Fibroblast of lung (primary cell): ENCODE measurements around the gene HUS1. TPM values are rescaled to one million over a fixed set of nuclear protein-coding genes. Genes with fewer than 3 reads are reported as not detected.

Experiments
- DNase-seq, 2 donors: peaks; one replicate each; pipeline versions ENCODE4 v3.0.0 to v3.0.0-alpha.2; 2010; ENCODE audit warnings: low read depth in 2 of 2
- H2AFZ ChIP-seq: 2 replicates; pipeline ENCODE4 v1.5.1; 2012; ENCODE audit warnings: low read length, control low read depth, inconsistent platforms
- H3K27ac ChIP-seq: 2 replicates; pipeline ENCODE4 v1.5.1; 2011; ENCODE audit warnings: low read length, control low read depth; ENCODE audit not compliant: insufficient read depth
- H3K27me3 ChIP-seq: 2 replicates; pipeline ENCODE4 v1.5.1; 2011; ENCODE audit warnings: mild to moderate bottlenecking, low read length; ENCODE audit not compliant: control insufficient read depth, insufficient read depth
- H3K36me3 ChIP-seq: 2 replicates; pipeline ENCODE4 v1.5.1; 2011; ENCODE audit warnings: low read length; ENCODE audit not compliant: control insufficient read depth, insufficient read depth
- H3K4me1 ChIP-seq: 2 replicates; pipeline ENCODE4 v1.5.1; 2011; ENCODE audit warnings: low read length; ENCODE audit not compliant: control insufficient read depth, insufficient read depth; ENCODE audit errors: extremely low read depth
- H3K4me2 ChIP-seq: 2 replicates; pipeline ENCODE4 v1.5.1; 2011; ENCODE audit warnings: low read length, control low read depth; ENCODE audit not compliant: insufficient read depth; ENCODE audit errors: extremely low read depth
- H3K4me3 ChIP-seq, 4 experiments: fragments of 200-600 bp in 1 of 4; sonication (generic) in 1 of 4; replicated peaks in 1 of 4; 2 replicates each; pipeline ENCODE4 v1.5.1; 2011 to 2016; ENCODE audit warnings: low read length in 4 of 4, low read depth in 3 of 4, mild to moderate bottlenecking in 3 of 4, control low read depth in 2 of 4, inconsistent platforms in 1 of 4, mixed read lengths in 1 of 4; ENCODE audit not compliant: insufficient read depth in 1 of 4; ENCODE audit errors: control extremely low read depth in 1 of 4
- H3K79me2 ChIP-seq: 2 replicates; pipeline ENCODE4 v1.5.1; 2012; ENCODE audit warnings: mild to moderate bottlenecking, low read length, inconsistent platforms; ENCODE audit not compliant: control insufficient read depth, insufficient read depth
- H3K9ac ChIP-seq: 2 replicates; pipeline ENCODE4 v1.5.1; 2011; ENCODE audit warnings: mild to moderate bottlenecking, low read length, control low read depth; ENCODE audit not compliant: insufficient read depth
- H3K9me3 ChIP-seq: 2 replicates; pipeline ENCODE4 v1.5.1; 2012; ENCODE audit warnings: low read depth, low read length; ENCODE audit not compliant: control insufficient read depth, insufficient read depth
- H4K20me1 ChIP-seq: 2 replicates; pipeline ENCODE4 v1.5.1; 2011; ENCODE audit warnings: low read length; ENCODE audit not compliant: control insufficient read depth, insufficient read depth; ENCODE audit errors: extremely low read depth
- EZH2 ChIP-seq: IDR thresholded peaks from 2 replicates; pipeline ENCODE4 v1.5.1; 2012; ENCODE audit warnings: low read length, control low read depth, mild to moderate bottlenecking; ENCODE audit errors: missing control alignments
- polyA plus RNA-seq, 2 donors: library from polyadenylated mRNA; depleted of rRNA in 1 of 2; stranded (reverse) in 1 of 2; unstranded in 1 of 2; fragments of >200 nt; gene quantifications; 2 replicates each; pipeline ENCODE4 v1.2.1, GENCODE V29; 2011 to 2012; ENCODE audit warnings: missing spikeins in 1 of 2
- total RNA-seq: library from RNA; depleted of rRNA; stranded (reverse); fragments of >200 nt; gene quantifications from 2 replicates; pipeline ENCODE4 v1.2.1, GENCODE V29; 2014
- TF ChIP-seq, protein P1 (sequence below), 2 donors: IDR thresholded peaks in 1 of 2; conservative IDR thresholded peaks in 1 of 2; 1 replicate in 1 of 2; 2 replicates in 1 of 2; pipeline ENCODE4 v1.5.1; 2011 to 2012; ENCODE audit warnings: low read length in 2 of 2, control low read depth in 1 of 2, inconsistent platforms in 1 of 2, low read depth in 1 of 2, mild to moderate bottlenecking in 1 of 2

Gene HUS1
- total and polyA plus RNA-seq, 2 donors (not counting 1 experiment from before 2014, with no cell fraction given): 14.2 to 29.4 TPM

DNA sequence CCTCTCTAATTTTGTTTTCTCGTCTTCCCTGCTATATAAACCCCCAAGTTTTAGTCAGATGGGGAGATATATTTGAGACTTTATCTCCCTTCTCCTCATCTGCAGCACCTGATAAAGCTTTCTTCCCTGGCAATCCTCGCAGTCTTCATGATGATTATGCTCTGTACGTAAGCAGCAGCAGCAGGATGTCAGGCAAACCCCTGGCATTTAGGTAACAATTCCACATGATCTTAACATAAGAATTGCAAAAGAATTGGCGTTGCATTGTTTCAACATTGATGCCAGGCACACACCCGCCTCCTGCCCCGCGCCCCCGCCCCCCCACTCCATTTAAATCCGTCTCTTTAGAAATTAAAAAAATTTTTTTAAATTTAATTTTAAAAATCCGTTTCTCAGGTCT is 37.3 kb downstream of the HUS1 start:
- no peaks in the 10 kb centered on the region for H3K36me3 ChIP-seq

DNA sequence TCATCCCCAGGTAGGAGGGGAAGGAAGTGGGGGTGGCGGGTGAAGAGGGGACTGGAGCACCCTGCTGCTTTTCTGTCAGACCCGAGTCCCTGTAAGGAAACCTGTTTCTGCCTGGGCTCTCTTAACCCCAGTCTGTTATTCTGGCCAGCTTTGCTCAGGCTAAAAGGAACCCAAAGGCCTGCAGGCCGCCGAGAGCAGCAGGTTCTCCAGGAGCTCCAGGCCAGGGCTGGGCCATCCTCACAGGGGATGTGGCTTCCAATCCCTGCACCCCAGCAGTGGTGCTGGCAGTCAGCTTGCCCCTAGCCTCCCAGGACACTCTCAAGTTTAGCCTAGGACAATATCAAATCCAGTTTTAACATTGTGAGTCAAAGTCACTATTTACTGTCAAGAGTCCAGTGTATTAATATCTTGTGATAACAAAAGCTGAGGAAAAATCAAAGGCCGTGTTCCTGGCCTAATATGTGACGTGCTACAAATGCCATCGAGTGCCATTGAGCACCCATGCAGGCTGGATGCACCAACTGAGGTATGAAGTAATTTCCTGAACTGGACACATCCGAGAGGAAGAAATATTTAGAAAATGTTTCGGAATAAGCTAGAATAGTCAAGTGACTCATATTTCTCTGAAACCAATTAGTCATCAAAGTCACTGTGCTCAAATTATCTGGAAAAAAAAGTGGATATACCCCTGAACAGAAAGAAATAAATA is 38.1 kb downstream of the HUS1 start:
- no peaks in the 10 kb centered on the region for H4K20me1 ChIP-seq
- peak overlapping the region; percentile 79 for H3K27ac ChIP-seq
- H3K27me3 ChIP-seq: no peaks in the 10 kb centered on the region
- TF ChIP-seq EZH2: no peak
- TF ChIP-seq, protein P1, sequence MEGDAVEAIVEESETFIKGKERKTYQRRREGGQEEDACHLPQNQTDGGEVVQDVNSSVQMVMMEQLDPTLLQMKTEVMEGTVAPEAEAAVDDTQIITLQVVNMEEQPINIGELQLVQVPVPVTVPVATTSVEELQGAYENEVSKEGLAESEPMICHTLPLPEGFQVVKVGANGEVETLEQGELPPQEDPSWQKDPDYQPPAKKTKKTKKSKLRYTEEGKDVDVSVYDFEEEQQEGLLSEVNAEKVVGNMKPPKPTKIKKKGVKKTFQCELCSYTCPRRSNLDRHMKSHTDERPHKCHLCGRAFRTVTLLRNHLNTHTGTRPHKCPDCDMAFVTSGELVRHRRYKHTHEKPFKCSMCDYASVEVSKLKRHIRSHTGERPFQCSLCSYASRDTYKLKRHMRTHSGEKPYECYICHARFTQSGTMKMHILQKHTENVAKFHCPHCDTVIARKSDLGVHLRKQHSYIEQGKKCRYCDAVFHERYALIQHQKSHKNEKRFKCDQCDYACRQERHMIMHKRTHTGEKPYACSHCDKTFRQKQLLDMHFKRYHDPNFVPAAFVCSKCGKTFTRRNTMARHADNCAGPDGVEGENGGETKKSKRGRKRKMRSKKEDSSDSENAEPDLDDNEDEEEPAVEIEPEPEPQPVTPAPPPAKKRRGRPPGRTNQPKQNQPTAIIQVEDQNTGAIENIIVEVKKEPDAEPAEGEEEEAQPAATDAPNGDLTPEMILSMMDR (conservative IDR thresholded peaks at IDR 0.05 in 1 of 2, IDR thresholded peaks at IDR 0.05 in 1 of 2; ENCODE audit: low read depth in 1 of 2, low read length in 2 of 2): no peak
- H3K79me2 ChIP-seq: no peaks in the 10 kb centered on the region
- H3K4me1 ChIP-seq: peaks cover 20% of the 10 kb centered on the region
- no peak overlapping the region for H3K4me3 ChIP-seq
- peak overlapping the region; percentile 29 for H3K9ac ChIP-seq
- H3K36me3 ChIP-seq: no peaks in the 10 kb centered on the region
- peak overlapping the region; percentile 11 for H3K4me2 ChIP-seq
- DNase-seq: peak; percentile 62 to 91
- H3K9me3 ChIP-seq: no peaks in the 10 kb centered on the region
- H2AFZ ChIP-seq: no peak overlapping the region

More for the DNA sequence above, 37.3 kb downstream of the HUS1 start:
- Histone ChIP-seq H4K20me1 (no peaks in the 10 kb centered on the region), H3K27me3 (no peaks in the 10 kb centered on the region), H2AFZ (no peak overlapping the region), H3K4me1 (peaks cover 20% of the 10 kb centered on the region), H3K9ac (no peak overlapping the region), H3K27ac (peak overlapping the region; percentile 79), H3K4me3 (no peak overlapping the region), H3K79me2 (no peaks in the 10 kb centered on the region), H3K4me2 (no peak overlapping the region), H3K9me3 (no peaks in the 10 kb centered on the region)
- no peak for TF ChIP-seq EZH2
- TF ChIP-seq, protein P1 (conservative IDR thresholded peaks at IDR 0.05 in 1 of 2, IDR thresholded peaks at IDR 0.05 in 1 of 2; ENCODE audit: low read depth in 1 of 2, low read length in 2 of 2): no peak
- peak in 1 of 2 donors; percentile 41 for DNase-seq

DNA sequence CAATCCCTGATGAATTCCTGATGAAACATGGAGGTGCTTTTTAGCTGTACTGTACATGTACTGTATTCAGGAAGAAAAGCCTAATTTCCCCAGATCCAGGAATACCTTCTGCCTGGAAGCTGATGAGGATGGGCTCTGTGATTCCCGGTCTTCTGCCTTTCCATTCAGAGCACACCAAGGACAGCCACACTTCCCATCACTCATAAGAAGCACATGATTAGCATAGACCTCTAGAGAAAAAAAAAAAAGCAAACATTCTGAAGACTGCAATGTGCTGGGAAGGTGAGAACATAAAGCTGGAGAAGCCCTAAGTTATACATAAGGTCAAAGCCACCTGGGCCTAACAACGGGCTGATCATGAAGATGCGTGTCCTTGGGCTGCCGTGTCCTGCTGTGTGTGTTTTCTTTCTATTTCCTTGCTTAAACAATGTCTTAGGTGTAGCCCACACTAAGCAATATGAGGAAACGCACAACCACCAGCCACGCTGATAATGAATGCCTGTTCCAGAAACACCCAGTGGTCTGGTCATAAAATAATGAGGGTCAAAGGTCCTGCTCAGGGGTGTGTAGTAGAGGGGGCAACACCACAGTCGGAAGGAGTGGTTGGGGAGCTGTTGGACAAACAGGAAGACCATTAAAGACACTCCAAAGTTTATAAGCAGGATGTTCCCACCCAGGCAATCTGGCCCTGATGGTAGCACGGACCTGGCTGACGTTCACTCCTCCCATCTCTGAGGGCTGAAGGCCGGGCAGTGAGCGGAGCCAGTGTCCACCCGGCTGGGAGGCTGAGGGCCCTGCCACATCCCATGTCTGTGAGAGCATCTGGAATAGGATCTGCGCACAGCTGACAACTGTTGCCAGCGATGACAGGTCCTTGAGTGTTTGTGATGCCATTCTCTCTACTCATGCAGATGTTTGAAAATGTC is 39.1 kb downstream of the HUS1 start:
- H3K27ac ChIP-seq: peak overlapping the region; percentile 79
- H3K9me3 ChIP-seq: no peaks in the 10 kb centered on the region
- H3K27me3 ChIP-seq: no peaks in the 10 kb centered on the region
- peak; percentile 54 to 65 for DNase-seq
- peak overlapping the region; percentile 7 for H3K4me2 ChIP-seq
- no peak overlapping the region for H3K9ac ChIP-seq
- peaks cover 20% of the 10 kb centered on the region for H3K4me1 ChIP-seq
- H3K4me3 ChIP-seq: no peak overlapping the region
- H2AFZ ChIP-seq: no peak overlapping the region
- no peaks in the 10 kb centered on the region for H3K79me2 ChIP-seq
- no peaks in the 10 kb centered on the region for H3K36me3 ChIP-seq
- H4K20me1 ChIP-seq: no peaks in the 10 kb centered on the region
- TF ChIP-seq, protein P1 (conservative IDR thresholded peaks at IDR 0.05 in 1 of 2, IDR thresholded peaks at IDR 0.05 in 1 of 2; ENCODE audit: low read depth in 1 of 2, low read length in 2 of 2): no peak
- TF ChIP-seq EZH2: no peak
